ENCODE measurements around the gene SI. TPM values are rescaled to one million over a fixed set of nuclear protein-coding genes. Genes with fewer than 3 reads are reported as not detected.

Gene SI
- not detected in 2 replicates for total RNA-seq

DNA sequence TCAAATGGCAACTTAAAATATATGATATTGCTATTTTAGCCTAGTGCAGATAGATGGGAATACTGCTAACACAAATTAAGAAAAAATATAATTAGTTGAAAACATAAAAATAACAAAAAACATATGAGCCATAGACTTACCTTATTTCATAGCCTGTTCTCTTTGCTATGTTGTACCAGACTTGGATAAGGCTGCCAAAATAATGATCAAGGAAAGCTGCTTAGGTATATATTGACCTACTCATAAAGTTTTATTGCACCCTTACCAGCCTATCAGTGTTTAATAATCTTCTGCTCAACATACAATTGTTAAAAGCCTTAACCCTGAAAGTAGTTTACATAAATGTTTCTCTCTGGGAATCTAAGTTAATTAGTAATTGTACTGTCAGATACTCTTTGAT is at the start of gene SI:
Gene SI (minus strand): TSS at position 204 of the 400 bp plus-strand sequence. CDS start 2,484 bp downstream, outside the sequence.

Other genes with a start within 250 kb of the SI start
- 0.19 TPM in 1 of 2 replicates, not detected in the other for gene SLITRK3, start 117.9 kb upstream of the SI start, total RNA-seq

Data from aortic smooth muscle cell (primary cell).